Activated CD4-positive, CD25-positive, alpha-beta regulatory T cell (primary cell): ENCODE results near the gene FMNL1.
"Not testable (repeated sequence)": the region's sequence is repeated elsewhere in the genome, so short reads cannot be mapped to it uniquely, and the experiment has no call there.

Experiments
- DNase-seq, 4 experiments: peaks; one replicate each; lab custom pipeline; 2025; lab: John Stamatoyannopoulos, UW

FMNL1 gene, protein sequence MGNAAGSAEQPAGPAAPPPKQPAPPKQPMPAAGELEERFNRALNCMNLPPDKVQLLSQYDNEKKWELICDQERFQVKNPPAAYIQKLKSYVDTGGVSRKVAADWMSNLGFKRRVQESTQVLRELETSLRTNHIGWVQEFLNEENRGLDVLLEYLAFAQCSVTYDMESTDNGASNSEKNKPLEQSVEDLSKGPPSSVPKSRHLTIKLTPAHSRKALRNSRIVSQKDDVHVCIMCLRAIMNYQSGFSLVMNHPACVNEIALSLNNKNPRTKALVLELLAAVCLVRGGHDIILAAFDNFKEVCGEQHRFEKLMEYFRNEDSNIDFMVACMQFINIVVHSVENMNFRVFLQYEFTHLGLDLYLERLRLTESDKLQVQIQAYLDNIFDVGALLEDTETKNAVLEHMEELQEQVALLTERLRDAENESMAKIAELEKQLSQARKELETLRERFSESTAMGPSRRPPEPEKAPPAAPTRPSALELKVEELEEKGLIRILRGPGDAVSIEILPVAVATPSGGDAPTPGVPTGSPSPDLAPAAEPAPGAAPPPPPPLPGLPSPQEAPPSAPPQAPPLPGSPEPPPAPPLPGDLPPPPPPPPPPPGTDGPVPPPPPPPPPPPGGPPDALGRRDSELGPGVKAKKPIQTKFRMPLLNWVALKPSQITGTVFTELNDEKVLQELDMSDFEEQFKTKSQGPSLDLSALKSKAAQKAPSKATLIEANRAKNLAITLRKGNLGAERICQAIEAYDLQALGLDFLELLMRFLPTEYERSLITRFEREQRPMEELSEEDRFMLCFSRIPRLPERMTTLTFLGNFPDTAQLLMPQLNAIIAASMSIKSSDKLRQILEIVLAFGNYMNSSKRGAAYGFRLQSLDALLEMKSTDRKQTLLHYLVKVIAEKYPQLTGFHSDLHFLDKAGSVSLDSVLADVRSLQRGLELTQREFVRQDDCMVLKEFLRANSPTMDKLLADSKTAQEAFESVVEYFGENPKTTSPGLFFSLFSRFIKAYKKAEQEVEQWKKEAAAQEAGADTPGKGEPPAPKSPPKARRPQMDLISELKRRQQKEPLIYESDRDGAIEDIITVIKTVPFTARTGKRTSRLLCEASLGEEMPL

GRCh38 chr17:45221081-45222013 is at the start of gene FMNL1:
Gene FMNL1, plus strand, starts transcription at chr17:45221885. Its CDS starts 240 bp downstream, at chr17:45222125.
- peak in 2 of 4 experiments; percentile 61 to 65 for DNase-seq

- no peak for DNase-seq
These were observed 49.5 kb upstream of the FMNL1 start for GRCh38 chr17:45172232-45172540.

DNA sequence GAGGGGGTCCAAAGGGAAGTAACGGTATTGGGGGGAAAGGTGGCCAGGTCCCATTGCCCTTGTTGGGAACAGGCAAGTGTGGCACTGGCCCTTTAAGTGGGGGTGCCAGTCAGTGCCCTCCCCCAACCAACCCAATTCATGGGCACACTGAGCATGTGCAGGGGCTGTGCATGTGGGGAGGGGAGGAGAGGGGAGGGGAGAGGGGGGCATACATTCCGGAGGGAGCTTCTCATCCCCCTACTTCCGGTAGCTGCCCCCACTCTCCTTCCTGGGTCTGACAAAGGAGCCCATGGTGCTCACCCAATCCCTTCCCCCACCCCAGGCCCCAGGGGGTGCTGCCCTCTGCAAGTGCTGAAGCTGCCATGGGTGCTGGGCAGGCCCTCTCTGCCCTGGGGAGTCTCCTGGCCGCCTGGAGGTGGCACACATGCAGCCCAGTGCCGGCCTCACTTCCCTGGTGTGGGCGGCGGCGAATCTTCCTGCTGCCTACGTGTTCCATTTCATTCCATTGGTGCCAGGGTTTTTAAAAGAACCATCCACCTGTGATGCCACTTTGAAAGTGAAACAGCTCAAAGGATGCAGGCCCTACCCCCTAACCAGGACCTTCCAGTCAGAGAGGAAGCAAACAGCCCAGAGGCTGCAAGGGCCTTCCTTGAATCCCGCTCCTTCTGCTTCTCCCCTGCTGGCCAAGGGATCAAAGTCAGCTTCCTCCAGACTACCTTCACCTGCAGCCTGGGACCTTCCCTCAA is 49.0 kb upstream of the FMNL1 start:
- peak in 3 of 4 experiments; percentile 18 to 32 (median 24) for DNase-seq

DNA sequence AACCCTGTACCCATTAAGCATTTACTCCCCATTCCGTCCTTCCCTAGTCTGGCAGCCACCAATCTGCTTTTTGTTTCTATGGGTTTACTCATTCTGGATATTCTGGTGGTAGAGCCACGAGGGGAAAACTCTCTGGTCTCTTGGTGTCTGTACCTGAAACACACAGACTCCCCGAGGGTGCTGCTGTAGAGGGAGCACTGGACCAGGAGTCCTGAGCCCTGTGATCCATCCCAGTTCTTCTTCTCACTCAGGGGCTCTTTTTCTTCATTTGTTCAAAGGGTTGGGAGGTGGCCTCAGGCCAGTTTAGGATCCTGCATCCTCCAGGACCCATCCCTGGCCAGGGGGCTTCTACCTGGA is 45.9 kb upstream of the FMNL1 start:
- no peak for DNase-seq

DNA sequence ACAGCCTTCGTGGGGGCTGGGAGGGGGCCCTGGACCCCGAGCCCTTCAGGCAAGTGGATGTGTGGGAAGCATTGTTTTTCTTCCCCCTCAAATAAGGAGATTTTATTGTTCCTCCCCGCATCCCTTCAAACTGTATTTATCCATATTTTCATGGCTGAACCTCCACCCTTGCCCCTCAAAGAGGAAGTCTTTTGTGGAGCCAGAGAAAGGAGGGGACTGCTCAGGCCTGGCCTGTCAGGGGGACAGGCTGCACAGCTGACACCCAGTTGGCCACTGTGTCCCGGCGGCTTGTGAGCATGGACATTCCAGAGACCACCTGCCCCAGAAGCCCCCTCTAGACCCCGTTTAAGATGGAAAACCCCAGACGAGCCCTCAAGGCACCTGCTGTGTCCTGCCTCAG is 44.1 kb upstream of the FMNL1 start:
- DNase-seq = no peak

DNA sequence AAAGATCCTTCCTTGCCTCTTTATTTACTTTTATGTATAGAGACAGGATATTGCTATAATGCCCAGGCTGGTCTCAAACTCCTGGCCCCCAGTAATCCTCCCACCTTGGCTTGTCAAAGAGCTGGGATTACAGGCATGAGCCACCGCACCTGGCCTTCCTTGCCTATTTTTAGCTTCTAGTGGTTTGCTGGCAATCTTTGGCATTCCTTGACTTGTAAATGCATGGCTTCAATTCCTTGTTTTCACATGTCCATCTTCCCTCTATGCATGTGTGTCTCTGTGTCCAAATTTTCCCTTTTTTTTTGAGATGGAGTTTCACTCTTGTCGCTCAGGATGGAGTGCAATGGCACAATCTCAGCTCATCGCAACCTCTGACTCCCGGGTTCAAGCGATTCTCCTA is 37.5 kb upstream of the FMNL1 start:
- DNase-seq = no peak

- DNase-seq = no peak
These were observed 34.8 kb upstream of the FMNL1 start for GRCh38 chr17:45186801-45187354.

DNA sequence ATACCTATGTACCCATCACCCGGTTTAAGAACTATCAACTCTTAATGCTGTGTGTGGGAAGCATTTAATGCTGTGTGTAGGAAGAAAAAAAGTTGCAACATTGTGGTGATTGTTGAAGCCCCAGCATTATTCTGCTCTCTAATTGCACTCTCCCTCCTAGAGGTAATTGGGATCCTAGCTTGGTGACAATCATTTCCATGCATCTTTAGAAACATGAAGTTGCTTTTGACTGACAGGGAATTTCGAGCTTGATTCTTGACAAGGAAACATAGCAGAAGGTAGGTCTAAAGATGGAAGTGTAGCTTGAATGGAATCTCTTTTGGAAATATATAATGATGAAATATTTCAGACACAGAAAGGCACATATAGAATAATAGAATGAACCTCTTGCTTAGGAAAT is 32.7 kb upstream of the FMNL1 start:
- no peak for DNase-seq

- DNase-seq = no peak
These were observed 31.0 kb upstream of the FMNL1 start for GRCh38 chr17:45190503-45191255.

- no peak for DNase-seq
These were observed 26.3 kb upstream of the FMNL1 start for GRCh38 chr17:45195424-45195823.

GRCh38 chr17:45197108-45197507 is 24.6 kb upstream of the FMNL1 start:
- DNase-seq = no peak

DNA sequence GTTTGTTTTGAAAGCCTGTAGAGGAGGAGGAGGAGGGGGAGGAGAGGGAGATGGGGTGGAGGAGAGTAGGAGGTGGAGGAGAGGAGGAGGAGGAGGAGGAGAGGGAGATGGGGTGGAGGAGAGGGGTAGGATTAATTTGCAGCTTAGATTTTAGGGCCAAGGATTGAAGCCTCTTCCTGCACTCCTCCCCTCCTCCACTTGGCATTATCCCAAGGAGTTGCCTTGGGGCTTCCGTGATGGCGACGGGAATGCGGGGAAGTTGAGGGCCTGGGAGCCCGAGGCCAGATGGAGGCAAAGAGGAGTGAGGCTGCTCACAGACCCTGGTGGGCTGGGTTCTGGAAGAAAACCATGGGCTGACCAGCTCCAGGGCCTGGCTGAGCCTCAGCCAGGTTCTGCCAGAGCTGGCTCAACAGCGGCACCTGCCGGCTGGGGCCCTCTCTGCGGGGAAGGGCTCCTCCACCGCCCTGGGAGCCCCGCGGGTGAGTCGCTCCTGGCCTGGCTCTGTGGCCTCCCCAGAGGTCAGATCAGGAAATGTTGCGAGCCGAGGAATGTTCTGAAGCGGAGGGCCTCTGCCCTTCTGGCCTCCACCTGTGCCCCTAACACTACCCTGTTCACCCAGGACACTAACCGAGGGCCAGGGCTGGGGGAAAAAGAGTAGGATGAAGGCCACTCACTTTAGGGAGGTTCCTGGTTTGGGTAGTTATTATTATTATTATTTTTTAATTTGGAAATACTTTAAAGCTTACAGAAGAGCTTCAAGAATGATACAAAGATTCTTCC is 23.9 kb upstream of the FMNL1 start:
- peak; percentile 76 to 93 (median 83) for DNase-seq

DNA sequence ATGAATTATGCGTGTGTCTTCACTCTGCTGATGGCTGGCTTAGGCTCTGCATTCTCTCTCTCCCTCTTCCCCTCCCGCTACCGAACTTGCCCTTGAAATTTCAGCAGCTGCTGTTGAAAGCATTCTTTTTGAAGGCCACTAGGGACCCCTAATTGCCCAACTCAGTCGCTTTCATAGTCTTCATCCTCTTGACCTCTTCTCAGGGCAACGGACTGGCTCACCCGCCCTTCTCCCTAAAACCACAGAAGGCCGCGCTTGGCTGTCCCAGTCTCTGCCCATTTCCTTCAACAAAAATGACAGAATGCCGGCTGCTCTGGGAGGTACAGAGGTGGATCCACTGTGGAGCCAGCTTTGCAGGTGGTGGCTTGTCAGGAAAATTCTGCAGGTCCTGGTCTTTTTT is 21.0 kb upstream of the FMNL1 start:
- no peak for DNase-seq

DNA sequence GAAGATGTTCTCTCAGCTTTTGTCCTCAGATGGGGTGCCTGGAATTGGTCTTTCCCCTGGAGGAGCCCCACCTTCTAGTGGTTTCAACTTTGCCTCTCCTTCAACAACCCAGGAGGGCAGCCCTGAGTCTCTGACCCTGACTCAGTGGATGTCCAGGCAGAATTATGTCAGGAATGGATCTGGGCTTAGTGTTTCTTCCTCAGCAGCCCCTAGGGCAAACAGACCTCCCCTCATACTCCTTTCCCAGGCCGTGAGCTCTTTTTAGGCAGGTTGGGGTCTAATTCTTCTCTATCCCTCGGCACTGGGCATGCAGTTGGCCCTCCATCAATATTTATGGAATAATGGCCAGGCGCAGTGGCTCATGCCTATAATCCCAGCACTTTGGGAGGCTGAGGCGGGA is 20.2 kb upstream of the FMNL1 start:
- no peak for DNase-seq

GRCh38 chr17:45201880-45202279 is 19.8 kb upstream of the FMNL1 start:
- not testable (repeated sequence) for DNase-seq

GRCh38 chr17:45218895-45219661 is 2.6 kb upstream of the FMNL1 start:
- DNase-seq = peak; percentile 61 to 95 (median 80)

DNA sequence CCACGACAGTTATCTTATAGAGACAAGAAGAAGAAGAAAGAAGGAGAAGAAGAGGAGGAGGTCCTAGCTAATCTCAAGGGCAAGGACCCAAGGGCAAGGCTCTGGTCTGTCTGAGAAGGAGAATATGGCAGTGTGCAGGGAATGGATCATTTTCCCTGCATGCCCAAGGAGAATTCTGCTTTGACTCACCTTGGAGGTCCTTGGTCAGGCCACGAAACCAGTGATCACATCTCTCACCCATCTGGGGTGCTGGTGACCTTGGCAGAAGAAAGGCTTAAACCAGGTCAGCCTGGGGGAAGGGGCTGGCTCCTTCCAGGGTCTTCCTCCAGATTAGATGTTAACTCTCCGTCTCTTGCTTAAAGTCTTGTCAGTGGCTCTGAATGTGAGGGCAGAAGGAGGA is 1.6 kb upstream of the FMNL1 start:
- DNase-seq = no peak

DNA sequence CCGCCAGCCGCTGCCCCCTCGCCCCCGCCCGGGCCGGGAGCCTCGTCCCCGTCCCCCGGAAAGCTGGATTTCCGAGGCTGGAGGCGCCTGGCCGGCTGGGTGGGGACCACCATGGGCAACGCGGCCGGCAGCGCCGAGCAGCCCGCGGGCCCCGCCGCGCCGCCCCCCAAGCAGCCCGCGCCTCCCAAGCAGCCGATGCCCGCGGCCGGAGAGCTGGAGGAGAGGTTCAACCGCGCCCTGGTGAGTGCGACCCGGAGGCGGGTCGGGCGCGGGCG is 266 bp downstream of the FMNL1 start:
- no peak for DNase-seq
